Upper lobe of right lung (tissue), 1 donor: Measurements from ENCODE around the gene MAFF. TPM values are rescaled to one million over a fixed set of nuclear protein-coding genes. Genes with fewer than 3 reads are reported as not detected.

Source experiments
- ATAC-seq: fragments of 200-7000 bp; cut with Tn5 transposase; one replicate; pipeline ENCODE4 v1.9.1; 2020; ENCODE audit warnings: mild to moderate bottlenecking, moderate library complexity
- DNase-seq: peaks from one replicate; pipeline ENCODE4 v3.0.0-alpha.2; 2020
- H3K27ac ChIP-seq: fragments of 200-600 bp; one replicate; pipeline ENCODE4 v1.8.0; 2022
- H3K27me3 ChIP-seq: fragments of 200-600 bp; one replicate; pipeline ENCODE4 v1.8.0; 2022; ENCODE audit warnings: mild to moderate bottlenecking
- H3K36me3 ChIP-seq: fragments of 200-600 bp; one replicate; pipeline ENCODE4 v1.8.0; 2022
- H3K4me1 ChIP-seq: fragments of 200-600 bp; one replicate; pipeline ENCODE4 v1.8.0; 2022
- H3K4me3 ChIP-seq: fragments of 200-600 bp; one replicate; pipeline ENCODE4 v1.8.0; 2022; ENCODE audit warnings: mild to moderate bottlenecking
- H3K9me3 ChIP-seq: fragments of 200-600 bp; one replicate; pipeline ENCODE4 v1.8.0; 2022
- intact Hi-C: fragments of 100-400 bp; cut with DNase I; formaldehyde crosslinking; loops from one replicate; pipeline ENCODE4 v1.11.0; 2022
- total RNA-seq: library from RNA; stranded (reverse); fragmentation: NEBNext Ultra II Directional; extraction: Animal tissue kit (Norgen Biotek cat#: 25700); gene quantifications from one replicate; pipeline ENCODE4 v1.2.1, GENCODE V29; 2021
- TF ChIP-seq, protein P1 (sequence below): fragments of 200-600 bp; IDR thresholded peaks from one replicate; pipeline ENCODE4 v1.8.0; 2022; ENCODE audit warnings: antibody characterized with exemption
- donor health status: DM: no; HTN: yes; CAD: no; lungs with severe emphysema.

MAFF gene
- total RNA-seq, 1 donor from 2014 or later = 48.9 TPM

DNA sequence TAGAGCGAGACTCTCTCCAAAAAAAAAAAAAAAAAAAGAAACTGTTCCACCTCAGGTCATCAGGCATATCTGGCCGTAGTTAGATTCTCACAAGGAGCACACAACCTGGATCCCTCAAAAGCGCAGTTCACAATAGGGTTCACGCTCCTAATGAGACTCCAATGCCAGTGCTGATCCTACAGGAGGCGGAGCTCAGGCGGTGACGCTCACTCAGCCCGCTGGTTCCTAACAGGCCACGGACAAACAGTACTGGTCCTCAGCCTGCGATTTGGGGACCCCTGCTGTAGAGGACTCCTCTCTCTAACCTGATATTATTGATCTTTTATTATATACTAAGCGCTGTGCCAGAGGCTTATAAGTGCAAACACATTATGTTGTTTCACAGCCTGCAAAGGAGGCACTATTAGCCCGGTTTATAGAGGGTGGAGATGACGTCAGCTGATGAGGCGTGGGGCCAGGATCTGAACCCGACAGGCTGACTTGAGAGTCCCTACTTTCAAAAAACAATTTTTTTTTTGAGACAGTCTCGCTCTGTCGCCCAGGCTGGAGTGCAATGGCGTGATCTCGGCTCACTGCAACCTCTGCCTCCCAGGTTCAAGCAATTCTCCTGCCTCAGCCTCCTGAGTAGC is 4.9 kb upstream of the MAFF start:
- no peak for DNase-seq
- H3K36me3 ChIP-seq = no peaks in the 10 kb centered on the region
- no peak overlapping the region for H3K4me3 ChIP-seq
- no peaks in the 10 kb centered on the region for H3K9me3 ChIP-seq
- intact Hi-C loops = no loop called here
- H3K27ac ChIP-seq = no peak overlapping the region
- H3K4me1 ChIP-seq = peaks cover 11% of the 10 kb centered on the region
- H3K27me3 ChIP-seq = no peaks in the 10 kb centered on the region
- TF ChIP-seq, protein P1, sequence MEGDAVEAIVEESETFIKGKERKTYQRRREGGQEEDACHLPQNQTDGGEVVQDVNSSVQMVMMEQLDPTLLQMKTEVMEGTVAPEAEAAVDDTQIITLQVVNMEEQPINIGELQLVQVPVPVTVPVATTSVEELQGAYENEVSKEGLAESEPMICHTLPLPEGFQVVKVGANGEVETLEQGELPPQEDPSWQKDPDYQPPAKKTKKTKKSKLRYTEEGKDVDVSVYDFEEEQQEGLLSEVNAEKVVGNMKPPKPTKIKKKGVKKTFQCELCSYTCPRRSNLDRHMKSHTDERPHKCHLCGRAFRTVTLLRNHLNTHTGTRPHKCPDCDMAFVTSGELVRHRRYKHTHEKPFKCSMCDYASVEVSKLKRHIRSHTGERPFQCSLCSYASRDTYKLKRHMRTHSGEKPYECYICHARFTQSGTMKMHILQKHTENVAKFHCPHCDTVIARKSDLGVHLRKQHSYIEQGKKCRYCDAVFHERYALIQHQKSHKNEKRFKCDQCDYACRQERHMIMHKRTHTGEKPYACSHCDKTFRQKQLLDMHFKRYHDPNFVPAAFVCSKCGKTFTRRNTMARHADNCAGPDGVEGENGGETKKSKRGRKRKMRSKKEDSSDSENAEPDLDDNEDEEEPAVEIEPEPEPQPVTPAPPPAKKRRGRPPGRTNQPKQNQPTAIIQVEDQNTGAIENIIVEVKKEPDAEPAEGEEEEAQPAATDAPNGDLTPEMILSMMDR = no peak
- no peak for ATAC-seq

DNA sequence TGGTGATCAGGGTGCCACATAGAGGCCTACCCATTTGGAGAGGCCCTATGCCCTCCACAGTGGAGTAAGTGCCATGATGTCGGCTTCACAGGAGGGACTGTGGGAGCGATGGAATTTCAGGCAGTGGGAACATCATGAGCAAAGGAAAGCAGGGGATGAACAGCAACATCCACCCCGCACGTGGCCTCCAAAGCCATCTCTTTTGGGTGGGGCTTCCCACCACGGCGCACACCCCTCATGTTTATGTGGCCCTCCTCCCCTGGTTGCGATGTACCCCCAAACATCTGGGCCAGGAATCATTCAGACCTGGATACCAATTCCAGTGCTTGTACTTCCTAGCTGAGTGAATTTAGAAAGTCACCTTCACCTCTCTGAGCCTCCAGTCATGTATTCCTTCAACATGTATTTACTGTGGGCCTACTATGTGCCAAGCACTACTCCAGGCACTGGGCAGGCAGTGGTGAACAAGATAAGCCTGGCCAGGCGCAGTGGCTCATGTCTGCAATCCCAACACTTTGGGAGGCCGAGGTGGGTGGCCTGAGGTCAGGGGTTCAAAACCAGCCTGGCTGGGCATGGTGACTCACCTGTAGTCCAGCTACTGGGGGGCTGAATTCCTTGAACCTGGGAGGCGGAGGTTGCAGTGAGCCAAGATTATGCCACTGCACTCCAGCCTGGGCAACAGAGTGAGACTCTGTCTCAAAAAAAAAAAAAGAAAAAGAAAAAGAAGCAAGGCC is 1.8 kb upstream of the MAFF start:
- Histone ChIP-seq H3K4me3 (no peak overlapping the region), H3K27me3 (no peaks in the 10 kb centered on the region), H3K36me3 (no peaks in the 10 kb centered on the region), H3K9me3 (no peaks in the 10 kb centered on the region), H3K4me1 (peaks cover 18% of the 10 kb centered on the region), H3K27ac (no peak overlapping the region)
- TF ChIP-seq, protein P1 = no peak
- DNase-seq = no peak
- intact Hi-C loops = no loop called here
- no peak for ATAC-seq

DNA sequence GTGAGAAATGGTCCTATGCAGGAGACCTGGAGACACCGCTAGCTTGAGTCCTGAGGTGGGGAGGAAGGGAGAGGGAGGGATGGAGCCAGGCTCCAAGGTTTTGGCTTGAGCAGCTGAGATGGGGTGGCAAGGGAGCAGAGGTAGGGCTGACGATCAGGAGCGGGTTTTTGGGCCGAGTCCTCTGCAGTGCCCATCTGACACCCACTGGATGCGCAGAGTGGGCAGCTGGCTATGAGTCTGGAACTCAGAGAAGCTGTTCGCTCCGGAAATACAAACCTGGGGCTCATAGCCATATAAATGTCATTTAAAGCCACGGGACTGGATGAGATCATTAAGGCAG is 453 bp upstream of the MAFF start:
- H3K27ac ChIP-seq = peak overlapping the region; percentile 49
- H3K9me3 ChIP-seq = no peaks in the 10 kb centered on the region
- TF ChIP-seq, protein P1 = no peak
- peaks cover 27% of the 10 kb centered on the region for H3K4me1 ChIP-seq
- no peaks in the 10 kb centered on the region for H3K27me3 ChIP-seq
- intact Hi-C loops = no loop called here
- ATAC-seq (no peak), DNase-seq (no peak)
- H3K4me3 ChIP-seq = peak overlapping the region; percentile 88
- H3K36me3 ChIP-seq = no peaks in the 10 kb centered on the region

DNA sequence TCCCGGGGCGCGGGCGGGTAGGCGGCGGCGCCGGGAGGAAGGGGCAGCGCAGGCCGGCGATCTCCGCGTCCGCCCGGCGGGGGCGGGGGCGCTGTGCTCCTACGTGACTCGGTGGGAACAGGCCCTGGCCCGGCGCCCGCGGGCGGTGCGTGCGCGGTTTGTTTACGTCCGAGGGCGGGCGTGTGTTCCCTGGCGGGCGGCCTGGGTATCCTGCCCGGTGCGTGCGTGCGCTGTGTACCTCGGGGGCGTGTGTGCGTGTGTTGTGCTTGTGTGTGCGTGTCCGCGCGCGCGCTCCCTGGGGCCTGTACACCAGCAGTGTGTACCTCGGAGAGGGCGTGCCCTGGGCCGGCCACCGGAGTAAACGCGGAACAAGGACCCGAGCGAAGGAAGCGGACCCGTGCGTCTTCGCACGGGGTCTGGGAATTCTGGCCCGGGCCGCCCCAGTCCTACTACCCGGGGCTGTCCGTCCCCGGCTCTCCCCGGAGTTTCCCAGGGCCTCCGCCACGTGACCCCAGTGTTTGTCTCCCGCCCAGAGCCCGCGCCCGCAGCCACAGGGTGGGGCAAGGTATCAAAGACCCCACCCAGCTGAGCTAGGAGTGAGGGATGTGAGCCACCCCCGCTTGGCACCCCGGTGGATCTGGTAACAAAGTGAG is 769 bp downstream of the MAFF start:
- H3K36me3 ChIP-seq = no peaks in the 10 kb centered on the region
- TF ChIP-seq, protein P1 = no peak
- H3K27me3 ChIP-seq = no peaks in the 10 kb centered on the region
- H3K4me1 ChIP-seq = peaks cover 27% of the 10 kb centered on the region
- H3K27ac ChIP-seq = peak overlapping the region; percentile 98
- intact Hi-C loops = no loop called here
- peak; percentile 74 for ATAC-seq
- H3K4me3 ChIP-seq = peak overlapping the region; percentile 88
- DNase-seq = peak; percentile 93
- no peaks in the 10 kb centered on the region for H3K9me3 ChIP-seq

DNA sequence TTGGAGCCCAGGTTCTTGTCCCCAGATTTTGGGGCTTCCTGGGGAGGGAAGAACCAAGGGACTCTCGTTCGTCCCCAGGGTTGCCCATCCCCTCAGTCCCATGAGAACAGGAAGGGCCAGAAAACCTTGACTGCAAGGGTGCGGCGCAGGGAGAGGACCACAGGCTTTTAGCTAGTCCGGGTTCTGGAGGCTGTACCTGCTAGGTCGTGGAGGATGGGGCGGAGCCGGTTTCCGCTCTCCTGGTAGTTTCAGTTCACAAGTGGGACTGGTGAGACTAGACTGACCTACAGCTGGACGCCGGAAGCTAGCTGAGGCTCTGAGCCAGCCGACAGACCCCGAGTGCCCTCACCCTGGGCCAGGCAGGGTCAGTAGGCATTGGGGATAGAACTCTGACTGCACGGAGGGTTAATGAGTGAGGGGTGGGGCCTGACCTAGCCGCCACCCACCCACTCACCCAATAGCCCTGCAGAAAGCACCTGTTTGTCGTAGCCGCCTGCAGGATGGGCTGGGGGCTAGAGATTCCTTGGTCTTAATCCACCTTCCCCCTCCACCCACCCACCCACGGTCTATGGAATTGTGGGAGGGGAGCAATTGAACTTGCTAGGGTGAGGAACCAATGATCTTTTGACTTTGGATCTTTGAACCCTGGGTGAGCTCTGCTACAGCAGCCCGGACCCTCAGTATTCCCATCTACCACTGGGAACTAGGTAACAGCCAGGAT is 1.5 kb downstream of the MAFF start:
- intact Hi-C loops = no loop called here
- ATAC-seq = peak; percentile 38
- peak; percentile 85 for DNase-seq

More for the DNA sequence above, 1.5 kb downstream of the MAFF start:
- Histone ChIP-seq H3K4me1 (peaks cover 34% of the 10 kb centered on the region), H3K4me3 (peak overlapping the region; percentile 88), H3K27me3 (no peaks in the 10 kb centered on the region), H3K36me3 (no peaks in the 10 kb centered on the region), H3K9me3 (no peaks in the 10 kb centered on the region), H3K27ac (peak overlapping the region; percentile 98)
- TF ChIP-seq, protein P1 = no peak
